WTC11 (cell line): ENCODE measurements around the gene HOXB3. TPM values are rescaled to one million over a fixed set of nuclear protein-coding genes. Genes with fewer than 3 reads are reported as not detected.

Experiments
- ATAC-seq: fragments of 200-7000 bp; cut with Tn5 transposase; 2 replicates; pipeline ENCODE4 v1.10.0; 2021; ENCODE audit warnings: mild to moderate bottlenecking, moderate library complexity
- CTCF ChIA-PET: fragments of 300-600 bp; sonication (Branson Sonifier 250); formaldehyde crosslinking; loops from one replicate; lab custom pipeline; 2021; ENCODE audit warnings: antibody characterized with exemption; lab: Charles Lee
- POLR2A ChIA-PET: fragments of 350-600 bp; sonication (Branson Sonifier 250); formaldehyde crosslinking; loops from one replicate; lab custom pipeline; 2021; ENCODE audit warnings: antibody characterized with exemption; lab: Charles Lee
- DNase-seq: peaks from one replicate; pipeline ENCODE4 v3.0.0; 2021; ENCODE audit warnings: low spot score
- H3K27ac Mint-ChIP-seq: 2 replicates; pipeline ENCODE4 v1.8.0; 2021; ENCODE audit warnings: mixed read lengths
- H3K27me3 Mint-ChIP-seq: 2 replicates; pipeline ENCODE4 v1.8.0; 2021; ENCODE audit warnings: low read depth, mild to moderate bottlenecking, moderate library complexity, mixed read lengths
- H3K36me3 Mint-ChIP-seq: 2 replicates; pipeline ENCODE4 v1.8.0; 2021; ENCODE audit warnings: mixed read lengths
- H3K4me1 Mint-ChIP-seq: 2 replicates; pipeline ENCODE4 v1.8.0; 2022; ENCODE audit warnings: mixed read lengths
- H3K4me3 Mint-ChIP-seq: 2 replicates; pipeline ENCODE4 v1.8.0; 2021; ENCODE audit warnings: mild to moderate bottlenecking, moderate library complexity, mixed read lengths
- H3K9me3 Mint-ChIP-seq: 2 replicates; pipeline ENCODE4 v1.8.0; 2021; ENCODE audit warnings: mixed read lengths
- ATF2 ChIP-seq: sonication (generic); formaldehyde crosslinking; IDR thresholded peaks from 2 replicates; pipeline ENCODE4 v1.8.1; 2022; ENCODE audit warnings: low read depth, missing genetic modification reagents, borderline replicate concordance
- CREM ChIP-seq: sonication (generic); formaldehyde crosslinking; IDR thresholded peaks from 2 replicates; pipeline ENCODE4 v1.8.1; 2022; ENCODE audit warnings: mild to moderate bottlenecking, missing genetic modification reagents, moderate library complexity
- E2F5 ChIP-seq: sonication (generic); formaldehyde crosslinking; IDR thresholded peaks from 2 replicates; pipeline ENCODE4 v1.8.1; 2022; ENCODE audit warnings: mild to moderate bottlenecking, moderate library complexity, missing genetic modification reagents
- ESRRA ChIP-seq: sonication (generic); formaldehyde crosslinking; IDR thresholded peaks from 2 replicates; pipeline ENCODE4 v1.8.1; 2022; ENCODE audit warnings: mild to moderate bottlenecking, missing genetic modification reagents, borderline replicate concordance
- FOXK1 ChIP-seq: sonication (generic); formaldehyde crosslinking; IDR thresholded peaks from 2 replicates; pipeline ENCODE4 v1.8.0; 2022; ENCODE audit warnings: mild to moderate bottlenecking, moderate library complexity, missing genetic modification reagents
- GABPB1 ChIP-seq: sonication (generic); formaldehyde crosslinking; IDR thresholded peaks from 2 replicates; pipeline ENCODE4 v1.8.1; 2023; ENCODE audit warnings: mild to moderate bottlenecking, missing genetic modification reagents
- GRHL2 ChIP-seq: fragments of 250-450 bp; sonication (Bioruptor Pico); IDR thresholded peaks from 2 replicates; pipeline ENCODE4 v1.8.0; 2022; ENCODE audit warnings: mild to moderate bottlenecking, moderate library complexity; ENCODE audit not compliant: insufficient replicate concordance, severe bottlenecking
- HMGXB4 ChIP-seq: sonication (generic); formaldehyde crosslinking; IDR thresholded peaks from 2 replicates; pipeline ENCODE4 v1.8.1; 2023; ENCODE audit warnings: mild to moderate bottlenecking, moderate library complexity, missing genetic modification reagents
- MXD4 ChIP-seq: fragments of 250-450 bp; sonication (Bioruptor Pico); IDR thresholded peaks from 2 replicates; pipeline ENCODE4 v1.8.0; 2021; ENCODE audit warnings: mild to moderate bottlenecking, moderate library complexity, borderline replicate concordance
- NFATC4 ChIP-seq: fragments of 250-450 bp; sonication (Bioruptor Pico); IDR thresholded peaks from 2 replicates; pipeline ENCODE4 v1.9.0; 2021; ENCODE audit warnings: mild to moderate bottlenecking
- RORB ChIP-seq: fragments of 250-450 bp; sonication (Bioruptor Pico); IDR thresholded peaks from 2 replicates; pipeline ENCODE4 v1.9.0; 2021; ENCODE audit warnings: mild to moderate bottlenecking
- ZNF219 ChIP-seq: sonication (generic); formaldehyde crosslinking; IDR thresholded peaks from 2 replicates; pipeline ENCODE4 v1.8.0; 2023; ENCODE audit warnings: missing genetic modification reagents, mild to moderate bottlenecking, borderline replicate concordance
- total RNA-seq: library from RNA; stranded (reverse); gene quantifications from 3 replicates; pipeline ENCODE4 v1.2.3, GENCODE V29; 2021
- TF ChIP-seq, protein P1 (sequence below): sonication (generic); formaldehyde crosslinking; IDR thresholded peaks from 2 replicates; pipeline ENCODE4 v1.8.1; 2023; ENCODE audit warnings: mild to moderate bottlenecking, missing genetic modification reagents, borderline replicate concordance
- TF ChIP-seq, protein P2 (sequence below): sonication (generic); formaldehyde crosslinking; IDR thresholded peaks from 2 replicates; pipeline ENCODE4 v1.8.1; 2023; ENCODE audit warnings: mild to moderate bottlenecking, missing genetic modification reagents
- TF ChIP-seq, protein P3 (sequence below): fragments of 250-450 bp; sonication (Bioruptor Pico); IDR thresholded peaks from 2 replicates; pipeline ENCODE4 v1.8.0; 2021; ENCODE audit warnings: mild to moderate bottlenecking

Gene HOXB3
- total RNA-seq, 1 experiment from 2014 or later: 0.09 TPM

DNA sequence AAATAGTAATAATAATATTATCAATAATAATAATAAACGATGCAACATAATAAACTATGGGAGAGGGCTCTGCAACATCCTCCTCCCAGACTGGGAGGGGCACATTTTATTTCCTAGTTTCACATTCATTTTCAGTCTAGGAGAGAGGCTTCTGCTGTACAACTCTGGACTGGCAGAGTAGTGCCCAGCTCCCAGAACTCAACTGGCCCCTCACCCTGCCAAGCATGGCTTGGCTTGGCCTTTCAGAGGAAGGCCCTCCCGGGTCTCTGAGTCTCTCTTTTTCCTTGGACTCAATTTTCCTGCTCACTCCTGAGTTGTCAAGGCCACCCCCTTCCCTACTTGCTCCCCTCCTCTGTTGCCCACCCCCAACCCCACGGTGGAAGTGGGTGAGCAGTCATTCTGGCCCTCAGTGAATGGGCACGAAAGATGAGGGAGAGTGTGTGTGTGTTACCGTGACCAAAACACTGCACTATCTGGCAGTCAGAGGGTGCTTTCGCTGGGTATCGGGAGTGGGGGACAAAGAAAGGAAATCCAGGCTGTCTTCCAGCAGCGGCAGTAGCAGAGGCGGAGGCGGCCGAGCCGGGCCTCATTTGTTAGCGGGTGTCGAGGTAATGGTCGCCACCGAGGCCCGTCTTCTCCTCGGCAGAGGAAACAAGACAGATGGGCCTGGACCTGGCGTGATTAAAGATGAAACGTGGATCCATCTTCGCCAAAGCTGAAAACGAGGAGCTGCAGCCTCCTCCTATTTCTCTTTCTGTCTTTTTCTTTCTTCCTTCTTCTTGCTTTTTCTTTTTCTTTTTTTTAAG, 14.2 kb downstream of the HOXB3 start (continued):
- no peak for TF ChIP-seq HMGXB4 (CRISPR knock-in tag)

DNA sequence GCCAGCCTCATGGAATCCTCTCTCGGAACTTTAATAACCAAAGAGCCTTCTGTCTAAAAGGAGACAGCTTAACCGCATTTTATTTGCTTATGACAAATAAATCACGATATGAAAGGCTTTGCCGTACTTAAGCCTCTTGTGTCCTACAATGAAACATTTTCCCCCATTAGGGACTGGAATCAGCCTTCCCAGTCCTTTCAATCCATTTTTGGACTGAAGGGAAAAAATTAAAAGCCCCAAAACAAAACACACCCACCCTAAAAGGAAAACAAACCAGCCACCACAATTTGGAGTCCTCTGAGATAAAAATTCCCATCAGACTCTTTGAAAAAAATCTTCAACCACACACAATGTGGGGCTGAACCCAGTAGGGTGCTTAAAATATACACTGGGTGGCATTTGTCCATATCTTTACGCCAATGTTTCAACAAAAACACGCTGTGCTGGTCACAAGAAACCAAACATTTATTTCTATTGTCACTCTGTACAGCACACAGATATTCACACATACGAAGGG, 14.9 kb downstream of the HOXB3 start:
- H3K27ac Mint-ChIP-seq: no peak overlapping the region

More for the DNA sequence above, 14.9 kb downstream of the HOXB3 start:
- DNase-seq (no peak), ATAC-seq (no peak)
- Mint-ChIP-seq H3K4me3 (no peak overlapping the region), H3K4me1 (peaks cover 45% of the 10 kb centered on the region), H3K9me3 (no peaks in the 10 kb centered on the region), H3K36me3 (no peaks in the 10 kb centered on the region), H3K27me3 (peaks cover 22% of the 10 kb centered on the region; the same call in 1 of the 2 replicates)
- ChIA-PET CTCF (interaction anchor here (0.5 kb wide), 1 partner anchor 104 kb away, joined by 4 read pairs; no protein-coding TSS in a partner anchor), POLR2A (no interaction called here)
- no peak for TF ChIP-seq MXD4
- TF ChIP-seq FOXK1: no peak
- no peak for TF ChIP-seq E2F5 (CRISPR knock-in tag)
- TF ChIP-seq, protein P1, sequence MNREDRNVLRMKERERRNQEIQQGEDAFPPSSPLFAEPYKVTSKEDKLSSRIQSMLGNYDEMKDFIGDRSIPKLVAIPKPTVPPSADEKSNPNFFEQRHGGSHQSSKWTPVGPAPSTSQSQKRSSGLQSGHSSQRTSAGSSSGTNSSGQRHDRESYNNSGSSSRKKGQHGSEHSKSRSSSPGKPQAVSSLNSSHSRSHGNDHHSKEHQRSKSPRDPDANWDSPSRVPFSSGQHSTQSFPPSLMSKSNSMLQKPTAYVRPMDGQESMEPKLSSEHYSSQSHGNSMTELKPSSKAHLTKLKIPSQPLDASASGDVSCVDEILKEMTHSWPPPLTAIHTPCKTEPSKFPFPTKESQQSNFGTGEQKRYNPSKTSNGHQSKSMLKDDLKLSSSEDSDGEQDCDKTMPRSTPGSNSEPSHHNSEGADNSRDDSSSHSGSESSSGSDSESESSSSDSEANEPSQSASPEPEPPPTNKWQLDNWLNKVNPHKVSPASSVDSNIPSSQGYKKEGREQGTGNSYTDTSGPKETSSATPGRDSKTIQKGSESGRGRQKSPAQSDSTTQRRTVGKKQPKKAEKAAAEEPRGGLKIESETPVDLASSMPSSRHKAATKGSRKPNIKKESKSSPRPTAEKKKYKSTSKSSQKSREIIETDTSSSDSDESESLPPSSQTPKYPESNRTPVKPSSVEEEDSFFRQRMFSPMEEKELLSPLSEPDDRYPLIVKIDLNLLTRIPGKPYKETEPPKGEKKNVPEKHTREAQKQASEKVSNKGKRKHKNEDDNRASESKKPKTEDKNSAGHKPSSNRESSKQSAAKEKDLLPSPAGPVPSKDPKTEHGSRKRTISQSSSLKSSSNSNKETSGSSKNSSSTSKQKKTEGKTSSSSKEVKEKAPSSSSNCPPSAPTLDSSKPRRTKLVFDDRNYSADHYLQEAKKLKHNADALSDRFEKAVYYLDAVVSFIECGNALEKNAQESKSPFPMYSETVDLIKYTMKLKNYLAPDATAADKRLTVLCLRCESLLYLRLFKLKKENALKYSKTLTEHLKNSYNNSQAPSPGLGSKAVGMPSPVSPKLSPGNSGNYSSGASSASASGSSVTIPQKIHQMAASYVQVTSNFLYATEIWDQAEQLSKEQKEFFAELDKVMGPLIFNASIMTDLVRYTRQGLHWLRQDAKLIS (CRISPR knock-in tag): no peak
- no peak for TF ChIP-seq CREM (CRISPR knock-in tag)
- no peak for TF ChIP-seq NFATC4 (CRISPR knock-in tag)
- TF ChIP-seq, protein P2, sequence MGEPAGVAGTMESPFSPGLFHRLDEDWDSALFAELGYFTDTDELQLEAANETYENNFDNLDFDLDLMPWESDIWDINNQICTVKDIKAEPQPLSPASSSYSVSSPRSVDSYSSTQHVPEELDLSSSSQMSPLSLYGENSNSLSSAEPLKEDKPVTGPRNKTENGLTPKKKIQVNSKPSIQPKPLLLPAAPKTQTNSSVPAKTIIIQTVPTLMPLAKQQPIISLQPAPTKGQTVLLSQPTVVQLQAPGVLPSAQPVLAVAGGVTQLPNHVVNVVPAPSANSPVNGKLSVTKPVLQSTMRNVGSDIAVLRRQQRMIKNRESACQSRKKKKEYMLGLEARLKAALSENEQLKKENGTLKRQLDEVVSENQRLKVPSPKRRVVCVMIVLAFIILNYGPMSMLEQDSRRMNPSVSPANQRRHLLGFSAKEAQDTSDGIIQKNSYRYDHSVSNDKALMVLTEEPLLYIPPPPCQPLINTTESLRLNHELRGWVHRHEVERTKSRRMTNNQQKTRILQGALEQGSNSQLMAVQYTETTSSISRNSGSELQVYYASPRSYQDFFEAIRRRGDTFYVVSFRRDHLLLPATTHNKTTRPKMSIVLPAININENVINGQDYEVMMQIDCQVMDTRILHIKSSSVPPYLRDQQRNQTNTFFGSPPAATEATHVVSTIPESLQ (CRISPR knock-in tag): no peak
- TF ChIP-seq GRHL2: no peak
- TF ChIP-seq, protein P3, sequence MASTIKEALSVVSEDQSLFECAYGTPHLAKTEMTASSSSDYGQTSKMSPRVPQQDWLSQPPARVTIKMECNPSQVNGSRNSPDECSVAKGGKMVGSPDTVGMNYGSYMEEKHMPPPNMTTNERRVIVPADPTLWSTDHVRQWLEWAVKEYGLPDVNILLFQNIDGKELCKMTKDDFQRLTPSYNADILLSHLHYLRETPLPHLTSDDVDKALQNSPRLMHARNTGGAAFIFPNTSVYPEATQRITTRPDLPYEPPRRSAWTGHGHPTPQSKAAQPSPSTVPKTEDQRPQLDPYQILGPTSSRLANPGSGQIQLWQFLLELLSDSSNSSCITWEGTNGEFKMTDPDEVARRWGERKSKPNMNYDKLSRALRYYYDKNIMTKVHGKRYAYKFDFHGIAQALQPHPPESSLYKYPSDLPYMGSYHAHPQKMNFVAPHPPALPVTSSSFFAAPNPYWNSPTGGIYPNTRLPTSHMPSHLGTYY (CRISPR knock-in tag): no peak
- no peak for TF ChIP-seq GABPB1 (CRISPR knock-in tag)
- no peak for TF ChIP-seq ATF2 (CRISPR knock-in tag)
- TF ChIP-seq ZNF219: no peak
- TF ChIP-seq ESRRA: no peak
- TF ChIP-seq RORB: no peak
